Measurements from ENCODE around the gene ARHGAP1. TPM values are rescaled to one million over a fixed set of nuclear protein-coding genes. Genes with fewer than 3 reads are reported as not detected.

Gene ARHGAP1
- total RNA-seq, 1 donor from 2014 or later: 8.1 TPM

- Histone ChIP-seq H3K27me3 (no peaks in the 10 kb centered on the region), H2AFZ (replicated peaks) (no peak overlapping the region), H3K9me3 (ENCODE audit: low read depth) (no peaks in the 10 kb centered on the region), H3K4me2 (no peak overlapping the region), H3K79me2 (ENCODE audit: low read depth) (no peaks in the 10 kb centered on the region), H4K20me1 (ENCODE audit: low read depth) (no peaks in the 10 kb centered on the region), H3F3A (ENCODE audit: low read depth) (peaks cover 3% of the 10 kb centered on the region), H3K4me1 (no peaks in the 10 kb centered on the region), H3K4me3 (no peak overlapping the region), H3K9ac (no peak overlapping the region), H3K27ac (no peak overlapping the region), H3K36me3 (no peaks in the 10 kb centered on the region)
- H3K4me3 Mint-ChIP-seq: no peak overlapping the region
- no peaks in the 10 kb centered on the region for H3K9me3 Mint-ChIP-seq
- H3K27ac Mint-ChIP-seq: no peak overlapping the region
- no peaks in the 10 kb centered on the region for H3K4me1 Mint-ChIP-seq
- no peaks in the 10 kb centered on the region for H3K27me3 Mint-ChIP-seq (ENCODE audit: insufficient read depth, low read depth)
- no peak for TF ChIP-seq EZH2phosphoT487 (IDR thresholded peaks at IDR 0.05)
- no peak for TF ChIP-seq CTCF (IDR thresholded peaks at IDR 0.05)
- no peak for TF ChIP-seq EZH2 (IDR thresholded peaks at IDR 0.05)
- peaks cover 6% of the 10 kb centered on the region for H3K36me3 Mint-ChIP-seq
- DNase-seq (ENCODE audit: low spot score): no peak
Measured at GRCh38 chr11:46736615-46737014, 36.2 kb upstream of the ARHGAP1 start.

GRCh38 chr11:46736146-46736545, 35.7 kb upstream of the ARHGAP1 start:
- Mint-ChIP-seq H3K4me3 (no peak overlapping the region), H3K9me3 (no peaks in the 10 kb centered on the region), H3K27ac (no peak overlapping the region), H3K4me1 (no peaks in the 10 kb centered on the region), H3K36me3 (peaks cover 1% of the 10 kb centered on the region), H3K27me3 (ENCODE audit: insufficient read depth, low read depth) (no peaks in the 10 kb centered on the region)
- Histone ChIP-seq H3K9me3 (ENCODE audit: low read depth) (no peaks in the 10 kb centered on the region), H3K4me1 (no peaks in the 10 kb centered on the region), H3F3A (ENCODE audit: low read depth) (peaks cover 3% of the 10 kb centered on the region), H3K36me3 (no peaks in the 10 kb centered on the region), H3K9ac (no peak overlapping the region), H3K79me2 (ENCODE audit: low read depth) (no peaks in the 10 kb centered on the region), H3K27ac (no peak overlapping the region), H3K27me3 (no peaks in the 10 kb centered on the region), H3K4me3 (no peak overlapping the region), H4K20me1 (ENCODE audit: low read depth) (no peaks in the 10 kb centered on the region), H3K4me2 (no peak overlapping the region), H2AFZ (replicated peaks) (no peak overlapping the region)
- DNase-seq (ENCODE audit: low spot score): no peak
- TF ChIP-seq EZH2 (IDR thresholded peaks at IDR 0.05): no peak
- TF ChIP-seq EZH2phosphoT487 (IDR thresholded peaks at IDR 0.05): no peak
- no peak for TF ChIP-seq CTCF (IDR thresholded peaks at IDR 0.05)

GRCh38 chr11:46733234-46733633, 32.8 kb upstream of the ARHGAP1 start:
- H3K36me3 ChIP-seq: no peaks in the 10 kb centered on the region
- Mint-ChIP-seq H3K9me3 (no peaks in the 10 kb centered on the region), H3K4me3 (no peak overlapping the region), H3K4me1 (no peaks in the 10 kb centered on the region), H3K27me3 (ENCODE audit: insufficient read depth, low read depth) (no peaks in the 10 kb centered on the region), H3K36me3 (no peaks in the 10 kb centered on the region), H3K27ac (no peak overlapping the region)
- no peak overlapping the region for H3K27ac ChIP-seq
- TF ChIP-seq CTCF (IDR thresholded peaks at IDR 0.05): no peak
- no peak overlapping the region for H3K9ac ChIP-seq
- no peak overlapping the region for H3K4me2 ChIP-seq
- H2AFZ ChIP-seq (replicated peaks): no peak overlapping the region
- no peaks in the 10 kb centered on the region for H3K9me3 ChIP-seq (ENCODE audit: low read depth)
- no peaks in the 10 kb centered on the region for H3K79me2 ChIP-seq (ENCODE audit: low read depth)
- no peaks in the 10 kb centered on the region for H3K4me1 ChIP-seq
- no peaks in the 10 kb centered on the region for H3K27me3 ChIP-seq
- DNase-seq (ENCODE audit: low spot score): no peak
- no peaks in the 10 kb centered on the region for H3F3A ChIP-seq (ENCODE audit: low read depth)
- H4K20me1 ChIP-seq (ENCODE audit: low read depth): no peaks in the 10 kb centered on the region
- no peak overlapping the region for H3K4me3 ChIP-seq

- H3K79me2 ChIP-seq (ENCODE audit: low read depth): no peaks in the 10 kb centered on the region
- DNase-seq (ENCODE audit: low spot score): no peak
- no peaks in the 10 kb centered on the region for H4K20me1 ChIP-seq (ENCODE audit: low read depth)
- H3K27me3 ChIP-seq: no peaks in the 10 kb centered on the region
- H3F3A ChIP-seq (ENCODE audit: low read depth): no peaks in the 10 kb centered on the region
- Mint-ChIP-seq H3K9me3 (no peaks in the 10 kb centered on the region), H3K4me3 (no peak overlapping the region), H3K27ac (no peak overlapping the region), H3K36me3 (no peaks in the 10 kb centered on the region), H3K4me1 (no peaks in the 10 kb centered on the region), H3K27me3 (ENCODE audit: insufficient read depth, low read depth) (no peaks in the 10 kb centered on the region)
- TF ChIP-seq EZH2phosphoT487 (IDR thresholded peaks at IDR 0.05): no peak
- TF ChIP-seq EZH2 (IDR thresholded peaks at IDR 0.05): no peak
- no peak for TF ChIP-seq CTCF (IDR thresholded peaks at IDR 0.05)
- H3K4me1 ChIP-seq: no peaks in the 10 kb centered on the region
- no peak overlapping the region for H3K4me2 ChIP-seq
- H3K9me3 ChIP-seq (ENCODE audit: low read depth): no peaks in the 10 kb centered on the region
- no peak overlapping the region for H3K9ac ChIP-seq
- H3K36me3 ChIP-seq: no peaks in the 10 kb centered on the region
- H3K27ac ChIP-seq: no peak overlapping the region
- H2AFZ ChIP-seq (replicated peaks): no peak overlapping the region
- no peak overlapping the region for H3K4me3 ChIP-seq
Measured at GRCh38 chr11:46731545-46731944, 31.1 kb upstream of the ARHGAP1 start.

Measured in neural progenitor cell (in vitro differentiated cells).